Measurements from ENCODE around the gene VIM. TPM values are rescaled to one million over a fixed set of nuclear protein-coding genes. Genes with fewer than 3 reads are reported as not detected.

The VIM gene
- polyA plus RNA-seq, 2 donors: 70.1 to 174 TPM

DNA sequence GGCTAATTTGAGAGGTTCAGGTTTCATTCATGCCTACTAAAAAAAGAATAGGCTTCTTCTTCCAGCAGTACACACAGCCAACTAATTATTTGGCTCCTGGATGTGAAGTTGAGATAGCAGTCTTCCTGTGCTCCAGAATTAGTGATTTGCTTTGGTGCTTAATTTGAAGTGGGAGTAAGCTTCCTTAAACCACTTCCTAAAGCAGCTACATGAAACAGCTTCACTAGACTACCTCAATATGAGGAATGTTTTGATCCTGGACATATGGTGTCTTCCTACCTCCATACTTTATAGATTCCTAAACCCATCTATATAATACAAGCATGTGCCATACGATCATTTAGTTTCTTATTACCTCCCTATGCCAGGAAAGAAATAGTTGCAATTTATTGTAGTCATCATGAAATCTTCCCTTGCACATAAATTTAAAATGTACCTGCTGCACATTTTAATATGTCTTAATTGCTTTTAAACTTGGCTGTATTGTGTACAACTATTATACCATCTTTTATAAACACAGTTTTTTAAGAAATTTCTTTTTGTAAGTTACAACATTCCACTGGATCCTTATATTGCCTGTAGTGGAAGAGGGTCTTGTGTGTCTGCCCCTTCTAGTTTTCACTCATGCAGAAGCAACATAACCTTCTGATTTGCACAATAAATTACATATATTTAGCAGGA lies 8.6 kb downstream of the VIM start:
- no peak overlapping the region for H3K27ac ChIP-seq (ENCODE audit: low read depth in 2 of 2, low read length in 1 of 2)
- H3K4me1 ChIP-seq (ENCODE audit: control insufficient read depth in 2 of 2, insufficient read depth in 2 of 2, low read length in 1 of 2): no peaks in the 10 kb centered on the region
- 36 to 60% methylated on average over 1 of the region's 1 CpG for WGBS, 2 donors
- no peaks in the 10 kb centered on the region for H3K9me3 ChIP-seq (ENCODE audit: control insufficient read depth in 2 of 2, insufficient read depth in 1 of 2, low read depth in 1 of 2, low read length in 1 of 2)
- H3K4me3 ChIP-seq (ENCODE audit: low read depth in 1 of 2, low read length in 2 of 2): no peak overlapping the region
- peaks cover 0 to 9% of the 10 kb centered on the region in 2 donors for H3K36me3 ChIP-seq (ENCODE audit: control insufficient read depth in 2 of 2, insufficient read depth in 2 of 2, low read length in 1 of 2)
- no peaks in the 10 kb centered on the region for H3K27me3 ChIP-seq (ENCODE audit: control insufficient read depth in 1 of 2, insufficient read depth in 2 of 2, low read length in 2 of 2)

DNA sequence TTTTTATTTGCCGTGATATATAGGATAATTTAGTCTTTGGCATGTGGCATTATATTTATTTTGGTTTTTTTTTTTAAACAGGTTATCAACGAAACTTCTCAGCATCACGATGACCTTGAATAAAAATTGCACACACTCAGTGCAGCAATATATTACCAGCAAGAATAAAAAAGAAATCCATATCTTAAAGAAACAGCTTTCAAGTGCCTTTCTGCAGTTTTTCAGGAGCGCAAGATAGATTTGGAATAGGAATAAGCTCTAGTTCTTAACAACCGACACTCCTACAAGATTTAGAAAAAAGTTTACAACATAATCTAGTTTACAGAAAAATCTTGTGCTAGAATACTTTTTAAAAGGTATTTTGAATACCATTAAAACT lies 9.1 kb downstream of the VIM start:
- H3K27me3 ChIP-seq (ENCODE audit: control insufficient read depth in 1 of 2, insufficient read depth in 2 of 2, low read length in 2 of 2): no peaks in the 10 kb centered on the region
- no peaks in the 10 kb centered on the region for H3K4me1 ChIP-seq (ENCODE audit: control insufficient read depth in 2 of 2, insufficient read depth in 2 of 2, low read length in 1 of 2)
- H3K36me3 ChIP-seq (ENCODE audit: control insufficient read depth in 2 of 2, insufficient read depth in 2 of 2, low read length in 1 of 2): peaks cover 0 to 9% of the 10 kb centered on the region in 2 donors
- H3K4me3 ChIP-seq (ENCODE audit: low read depth in 1 of 2, low read length in 2 of 2): no peak overlapping the region
- H3K9me3 ChIP-seq (ENCODE audit: control insufficient read depth in 2 of 2, insufficient read depth in 1 of 2, low read depth in 1 of 2, low read length in 1 of 2): peaks cover 0 to 3% of the 10 kb centered on the region in 2 donors
- no peak overlapping the region for H3K27ac ChIP-seq (ENCODE audit: low read depth in 2 of 2, low read length in 1 of 2)
- 67 to 78% methylated on average over 5 of the region's 5 CpGs for WGBS, 2 donors

DNA sequence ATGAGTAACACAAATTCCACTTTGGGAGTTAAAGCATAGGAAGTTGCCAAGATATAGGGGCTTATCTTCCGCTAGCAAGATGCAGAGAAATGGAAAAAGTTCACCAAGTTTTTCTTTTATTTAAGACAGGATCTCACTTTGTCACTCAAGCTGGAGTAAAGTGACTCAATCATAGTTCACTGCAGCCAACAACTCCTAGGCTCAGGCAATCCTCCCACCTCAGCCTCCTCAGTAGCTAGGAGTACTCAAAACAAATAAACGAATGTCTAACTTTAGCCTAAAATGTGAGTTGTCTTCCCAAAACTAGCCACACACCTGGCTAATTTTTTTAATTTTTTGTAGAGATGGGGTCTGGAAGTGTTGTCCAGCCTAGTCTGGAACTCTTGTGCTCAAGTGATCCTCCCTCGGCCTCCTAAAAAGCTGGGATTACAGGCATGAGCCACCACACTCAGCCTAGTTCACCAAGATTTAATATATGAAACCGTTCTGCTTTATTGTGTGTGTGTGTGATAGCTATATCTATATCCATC lies 9.9 kb downstream of the VIM start:
- 78 to 84% methylated on average over 4 of the region's 4 CpGs for WGBS, 2 donors
- H3K4me1 ChIP-seq (ENCODE audit: control insufficient read depth in 2 of 2, insufficient read depth in 2 of 2, low read length in 1 of 2): no peaks in the 10 kb centered on the region
- no peaks in the 10 kb centered on the region for H3K27me3 ChIP-seq (ENCODE audit: control insufficient read depth in 1 of 2, insufficient read depth in 2 of 2, low read length in 2 of 2)
- H3K27ac ChIP-seq (ENCODE audit: low read depth in 2 of 2, low read length in 1 of 2): no peak overlapping the region
- no peak overlapping the region for H3K4me3 ChIP-seq (ENCODE audit: low read depth in 1 of 2, low read length in 2 of 2)
- H3K36me3 ChIP-seq (ENCODE audit: control insufficient read depth in 2 of 2, insufficient read depth in 2 of 2, low read length in 1 of 2): peaks cover 0 to 9% of the 10 kb centered on the region in 2 donors
- peaks cover 0 to 4% of the 10 kb centered on the region in 2 donors for H3K9me3 ChIP-seq (ENCODE audit: control insufficient read depth in 2 of 2, insufficient read depth in 1 of 2, low read depth in 1 of 2, low read length in 1 of 2)

DNA sequence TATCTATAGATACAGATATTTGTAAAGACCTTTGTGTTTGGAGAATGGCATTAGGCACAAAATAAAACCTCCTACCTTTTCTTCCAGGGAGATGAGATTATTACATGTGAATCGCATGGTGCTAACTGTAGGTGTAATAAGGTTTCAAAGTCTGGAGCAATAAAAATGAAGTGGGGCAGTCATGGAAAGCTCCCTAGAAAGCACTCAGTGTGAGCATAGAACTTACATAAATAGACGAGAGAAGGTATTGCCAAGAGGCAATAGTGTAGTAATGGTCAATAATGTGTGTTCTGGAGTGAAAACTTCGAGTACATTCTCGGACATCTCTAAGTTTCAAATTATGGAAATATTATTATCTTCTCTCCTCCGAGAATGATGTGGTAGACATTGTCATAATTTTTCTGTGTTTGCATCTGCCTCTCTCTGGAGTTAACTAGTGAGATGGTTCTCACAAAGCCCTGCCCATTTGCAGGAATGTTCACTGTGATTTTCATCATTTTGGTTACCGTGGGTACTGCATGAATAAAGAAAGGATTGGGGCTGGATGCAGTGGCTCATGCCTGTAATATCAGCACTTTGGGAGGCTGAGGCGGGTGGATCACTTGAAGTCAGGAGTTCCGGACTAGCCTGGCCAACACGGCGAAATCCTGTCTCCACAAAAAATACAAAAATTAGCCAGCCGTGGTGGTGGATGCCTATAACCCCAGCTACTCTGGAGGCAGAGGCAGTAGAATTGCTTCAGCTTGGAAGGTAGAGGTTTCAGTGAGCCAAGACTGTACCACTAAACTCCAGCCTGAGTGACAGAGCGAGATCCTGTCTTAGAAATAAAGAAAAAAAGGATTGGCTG lies 10.6 kb downstream of the VIM start:
- Histone ChIP-seq H3K27ac (ENCODE audit: low read depth in 2 of 2, low read length in 1 of 2) (no peak overlapping the region), H3K9me3 (ENCODE audit: control insufficient read depth in 2 of 2, insufficient read depth in 1 of 2, low read depth in 1 of 2, low read length in 1 of 2) (peaks cover 0 to 4% of the 10 kb centered on the region in 2 donors), H3K36me3 (ENCODE audit: control insufficient read depth in 2 of 2, insufficient read depth in 2 of 2, low read length in 1 of 2) (peaks cover 0 to 6% of the 10 kb centered on the region in 2 donors), H3K27me3 (ENCODE audit: control insufficient read depth in 1 of 2, insufficient read depth in 2 of 2, low read length in 2 of 2) (no peaks in the 10 kb centered on the region), H3K4me3 (ENCODE audit: low read depth in 1 of 2, low read length in 2 of 2) (no peak overlapping the region), H3K4me1 (ENCODE audit: control insufficient read depth in 2 of 2, insufficient read depth in 2 of 2, low read length in 1 of 2) (no peaks in the 10 kb centered on the region)
- 67 to 68% methylated on average over 12 of the region's 12 CpGs for WGBS, 2 donors

DNA sequence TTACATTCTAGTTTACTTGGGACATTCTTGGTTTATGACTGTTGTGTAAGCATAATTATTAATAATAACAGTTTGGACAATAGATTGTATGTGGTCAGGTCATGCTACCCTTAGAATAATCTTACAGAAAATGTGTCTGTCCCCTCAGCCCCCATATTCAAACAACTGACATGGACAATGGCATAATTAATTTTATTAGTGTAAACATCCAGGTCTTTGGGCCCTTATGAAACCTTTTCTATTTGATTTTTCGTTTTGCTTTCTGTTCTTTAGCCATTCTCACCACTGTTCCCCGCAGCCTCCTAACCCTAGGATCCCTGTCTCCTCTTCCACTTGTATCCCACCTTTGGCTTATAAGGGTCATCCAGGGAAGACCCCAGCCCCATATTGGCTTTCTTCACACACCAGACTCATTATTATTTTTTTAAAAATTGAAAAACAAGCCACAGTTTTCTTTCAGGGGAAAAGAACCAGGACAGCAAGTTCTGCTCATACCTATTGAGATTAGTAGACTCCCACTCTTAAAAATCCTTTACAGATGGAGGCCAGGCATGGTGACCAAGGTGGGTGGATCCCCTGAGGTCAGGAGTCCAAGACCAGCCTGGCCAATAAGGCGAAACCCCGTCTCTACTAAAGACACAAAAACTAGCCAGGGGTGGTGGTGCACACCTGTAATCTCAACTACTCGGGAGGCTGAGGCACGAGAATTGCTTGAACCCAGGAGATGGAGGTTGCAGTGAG lies 11.5 kb downstream of the VIM start:
- H3K27me3 ChIP-seq (ENCODE audit: control insufficient read depth in 1 of 2, insufficient read depth in 2 of 2, low read length in 2 of 2): no peaks in the 10 kb centered on the region
- no peak overlapping the region for H3K4me3 ChIP-seq (ENCODE audit: low read depth in 1 of 2, low read length in 2 of 2)
- peaks cover 0 to 1% of the 10 kb centered on the region in 2 donors for H3K36me3 ChIP-seq (ENCODE audit: control insufficient read depth in 2 of 2, insufficient read depth in 2 of 2, low read length in 1 of 2)
- 83 to 86% methylated on average over 6 of the region's 6 CpGs for WGBS, 2 donors
- H3K9me3 ChIP-seq (ENCODE audit: control insufficient read depth in 2 of 2, insufficient read depth in 1 of 2, low read depth in 1 of 2, low read length in 1 of 2): peaks cover 0 to 4% of the 10 kb centered on the region in 2 donors
- no peak overlapping the region for H3K27ac ChIP-seq (ENCODE audit: low read depth in 2 of 2, low read length in 1 of 2)
- no peaks in the 10 kb centered on the region for H3K4me1 ChIP-seq (ENCODE audit: control insufficient read depth in 2 of 2, insufficient read depth in 2 of 2, low read length in 1 of 2)

DNA sequence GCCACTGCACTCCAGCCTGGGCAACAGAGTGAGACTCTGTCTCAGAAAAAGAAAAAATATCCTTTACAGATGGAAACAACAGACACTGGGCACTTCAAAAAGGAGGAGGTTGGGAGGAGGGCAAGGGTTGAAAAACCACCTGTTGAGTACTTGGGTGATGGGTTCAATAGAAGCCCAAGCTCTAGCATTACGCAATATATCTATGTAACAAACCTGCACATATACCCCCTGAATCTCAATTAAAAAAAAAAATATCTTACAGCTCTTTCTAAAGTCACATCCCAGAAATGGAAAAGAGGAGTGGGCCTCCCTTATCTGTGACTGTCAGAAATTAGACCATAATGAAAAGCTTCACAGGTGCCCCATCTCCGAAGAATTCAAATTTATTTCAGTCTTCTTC lies 12.1 kb downstream of the VIM start:
- Histone ChIP-seq H3K4me3 (ENCODE audit: low read depth in 1 of 2, low read length in 2 of 2) (no peak overlapping the region), H3K4me1 (ENCODE audit: control insufficient read depth in 2 of 2, insufficient read depth in 2 of 2, low read length in 1 of 2) (no peaks in the 10 kb centered on the region), H3K27ac (ENCODE audit: low read depth in 2 of 2, low read length in 1 of 2) (no peak overlapping the region), H3K27me3 (ENCODE audit: control insufficient read depth in 1 of 2, insufficient read depth in 2 of 2, low read length in 2 of 2) (no peaks in the 10 kb centered on the region), H3K36me3 (ENCODE audit: control insufficient read depth in 2 of 2, insufficient read depth in 2 of 2, low read length in 1 of 2) (no peaks in the 10 kb centered on the region), H3K9me3 (ENCODE audit: control insufficient read depth in 2 of 2, insufficient read depth in 1 of 2, low read depth in 1 of 2, low read length in 1 of 2) (peaks cover 0 to 4% of the 10 kb centered on the region in 2 donors)
- WGBS, 2 donors: 94% methylated on average over 2 of the region's 2 CpGs

DNA sequence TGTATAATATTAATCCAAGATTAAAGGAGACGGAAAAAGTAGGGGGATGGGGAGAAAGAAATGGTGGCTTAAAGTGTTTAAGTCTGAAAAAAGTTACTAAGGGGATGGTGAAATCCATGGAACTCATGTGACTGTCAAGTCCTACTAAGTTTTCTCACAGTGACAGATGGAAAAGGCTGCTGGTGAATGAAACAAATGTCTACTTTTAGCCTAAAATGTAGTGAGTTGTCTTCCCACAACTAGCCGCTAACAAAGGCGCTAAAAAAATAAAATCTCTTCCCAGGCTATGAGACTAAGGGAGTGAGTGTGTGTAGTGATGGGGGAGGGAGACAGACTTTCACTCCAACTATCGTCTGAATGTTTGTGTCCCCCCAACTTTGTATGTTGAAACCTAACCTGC lies 12.6 kb downstream of the VIM start:
- no peaks in the 10 kb centered on the region for H3K36me3 ChIP-seq (ENCODE audit: control insufficient read depth in 2 of 2, insufficient read depth in 2 of 2, low read length in 1 of 2)
- H3K27me3 ChIP-seq (ENCODE audit: control insufficient read depth in 1 of 2, insufficient read depth in 2 of 2, low read length in 2 of 2): no peaks in the 10 kb centered on the region
- 88 to 95% methylated on average over 4 of the region's 4 CpGs for WGBS, 2 donors
- no peaks in the 10 kb centered on the region for H3K4me1 ChIP-seq (ENCODE audit: control insufficient read depth in 2 of 2, insufficient read depth in 2 of 2, low read length in 1 of 2)
- H3K27ac ChIP-seq (ENCODE audit: low read depth in 2 of 2, low read length in 1 of 2): no peak overlapping the region
- H3K4me3 ChIP-seq (ENCODE audit: low read depth in 1 of 2, low read length in 2 of 2): no peak overlapping the region
- H3K9me3 ChIP-seq (ENCODE audit: control insufficient read depth in 2 of 2, insufficient read depth in 1 of 2, low read depth in 1 of 2, low read length in 1 of 2): peaks cover 0 to 4% of the 10 kb centered on the region in 2 donors

DNA sequence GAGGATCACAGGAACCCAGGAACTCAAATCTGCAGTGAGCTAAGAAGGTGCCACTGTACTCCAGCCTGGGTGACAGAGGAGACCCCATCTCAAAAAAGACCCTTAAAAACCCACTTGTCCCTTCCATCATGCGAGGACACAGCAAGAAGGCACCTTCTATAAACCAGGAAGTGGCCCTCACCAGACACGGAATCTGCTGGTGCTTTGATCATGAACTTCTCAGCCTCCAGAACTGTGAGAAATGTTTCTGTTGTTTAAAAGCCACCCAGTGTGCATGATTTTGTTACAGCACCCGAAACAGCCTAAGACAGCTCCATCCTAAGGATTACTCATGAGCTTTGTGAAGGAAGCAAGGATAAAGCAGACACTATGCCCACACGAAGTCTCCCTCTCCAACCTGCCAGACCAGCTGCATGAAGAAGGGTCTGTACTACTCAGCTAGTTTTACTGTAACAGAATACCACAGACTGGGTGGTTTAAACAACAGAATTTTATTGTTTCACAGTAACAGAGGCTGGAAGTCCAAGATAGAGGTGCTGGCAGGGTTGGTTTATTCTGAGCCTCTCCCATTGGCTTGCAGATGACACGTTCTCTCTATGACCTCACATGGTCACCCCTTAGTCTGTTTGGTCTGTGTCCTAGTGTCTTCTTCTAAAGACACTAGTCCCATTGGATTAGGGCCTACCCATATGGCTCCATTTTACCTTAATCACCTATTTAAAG lies 13.7 kb downstream of the VIM start:
- H3K4me3 ChIP-seq (ENCODE audit: low read depth in 1 of 2, low read length in 2 of 2): no peak overlapping the region
- H3K9me3 ChIP-seq (ENCODE audit: control insufficient read depth in 2 of 2, insufficient read depth in 1 of 2, low read depth in 1 of 2, low read length in 1 of 2): peaks cover 0 to 4% of the 10 kb centered on the region in 2 donors
- no peak overlapping the region for H3K27ac ChIP-seq (ENCODE audit: low read depth in 2 of 2, low read length in 1 of 2)
- H3K36me3 ChIP-seq (ENCODE audit: control insufficient read depth in 2 of 2, insufficient read depth in 2 of 2, low read length in 1 of 2): no peaks in the 10 kb centered on the region
- H3K27me3 ChIP-seq (ENCODE audit: control insufficient read depth in 1 of 2, insufficient read depth in 2 of 2, low read length in 2 of 2): no peaks in the 10 kb centered on the region
- WGBS, 2 donors: 87 to 89% methylated on average over 5 of the region's 5 CpGs
- H3K4me1 ChIP-seq (ENCODE audit: control insufficient read depth in 2 of 2, insufficient read depth in 2 of 2, low read length in 1 of 2): no peaks in the 10 kb centered on the region

Data from esophagus (tissue), 2 donors.